ENCODE data around the gene TEX12. TPM values are rescaled to one million over a fixed set of nuclear protein-coding genes. Genes with fewer than 3 reads are reported as not detected.

TEX12 gene
- total and polyA plus RNA-seq, 11 donors = 0.27 to 0.57 (median 0.36) TPM; not detected in 8

DNA sequence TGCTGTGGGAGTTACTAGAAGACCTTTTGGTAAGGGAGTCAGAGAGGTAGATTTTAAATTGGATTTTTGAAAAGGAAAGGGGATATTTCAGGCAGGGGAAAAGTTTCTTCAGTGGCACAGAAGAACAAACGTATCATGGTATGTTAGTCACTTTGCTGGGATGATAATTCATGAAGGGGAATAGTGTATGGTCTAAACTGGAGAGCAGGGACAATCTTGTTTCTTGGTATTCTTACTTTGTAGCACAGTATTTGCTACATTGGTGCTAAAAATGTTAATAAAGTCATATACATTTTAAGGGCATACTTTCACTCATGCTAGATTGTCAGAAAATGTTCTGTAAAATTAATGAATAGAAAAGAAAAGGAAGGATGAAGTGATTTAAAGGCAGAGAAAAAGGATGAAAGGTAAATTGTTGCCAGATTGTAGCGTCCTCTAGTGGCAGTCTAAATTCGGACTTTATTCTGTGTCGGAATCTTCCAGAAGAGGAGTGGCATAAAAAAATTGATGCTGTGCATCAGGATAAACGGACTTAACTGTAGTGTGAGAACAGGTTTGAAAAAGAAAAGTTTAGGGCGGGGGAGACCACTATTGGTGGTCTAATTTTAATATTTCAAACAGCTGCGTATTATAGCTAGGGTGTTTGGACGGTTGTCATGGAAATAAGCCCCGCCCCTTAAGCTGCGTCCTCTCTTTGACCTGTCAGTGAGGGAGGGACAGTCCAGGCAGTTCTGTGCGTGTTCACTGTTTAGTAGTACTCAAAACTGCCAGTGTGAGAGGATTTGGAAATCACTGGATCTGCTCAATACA, 7.8 kb downstream of the TEX12 start, which contains the start of gene BCO2:
Gene BCO2 (plus strand): TSS at position 724 of the 810 bp plus-strand sequence. CDS start 90 bp downstream, outside the sequence.
- Histone ChIP-seq H3K9me3 (no peaks in the 10 kb centered on the region), H3K27ac (peak within 1 kb of the TSS; percentile 28 to 87 (median 78)), H3K27me3 (no peaks in the 10 kb centered on the region), H3K4me3 (peak within 1 kb of the TSS; percentile 21 to 62 (median 48)), H3K4me1 (peaks cover 0 to 25% (median 7%) of the 10 kb centered on the region in 12 donors), H3K36me3 (peaks cover 0 to 4% (median 0%) of the 10 kb centered on the region in 9 donors)
- ATAC-seq = peak; percentile 91 to 95 (median 94)
- TF ChIP-seq, protein P1, sequence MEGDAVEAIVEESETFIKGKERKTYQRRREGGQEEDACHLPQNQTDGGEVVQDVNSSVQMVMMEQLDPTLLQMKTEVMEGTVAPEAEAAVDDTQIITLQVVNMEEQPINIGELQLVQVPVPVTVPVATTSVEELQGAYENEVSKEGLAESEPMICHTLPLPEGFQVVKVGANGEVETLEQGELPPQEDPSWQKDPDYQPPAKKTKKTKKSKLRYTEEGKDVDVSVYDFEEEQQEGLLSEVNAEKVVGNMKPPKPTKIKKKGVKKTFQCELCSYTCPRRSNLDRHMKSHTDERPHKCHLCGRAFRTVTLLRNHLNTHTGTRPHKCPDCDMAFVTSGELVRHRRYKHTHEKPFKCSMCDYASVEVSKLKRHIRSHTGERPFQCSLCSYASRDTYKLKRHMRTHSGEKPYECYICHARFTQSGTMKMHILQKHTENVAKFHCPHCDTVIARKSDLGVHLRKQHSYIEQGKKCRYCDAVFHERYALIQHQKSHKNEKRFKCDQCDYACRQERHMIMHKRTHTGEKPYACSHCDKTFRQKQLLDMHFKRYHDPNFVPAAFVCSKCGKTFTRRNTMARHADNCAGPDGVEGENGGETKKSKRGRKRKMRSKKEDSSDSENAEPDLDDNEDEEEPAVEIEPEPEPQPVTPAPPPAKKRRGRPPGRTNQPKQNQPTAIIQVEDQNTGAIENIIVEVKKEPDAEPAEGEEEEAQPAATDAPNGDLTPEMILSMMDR (IDR thresholded peaks at IDR 0.05) = peak; percentile 60 to 85 (median 78)
- peak in 1 of 2 donors; percentile 50 for TF ChIP-seq POLR2A (IDR thresholded peaks at IDR 0.05)
- WGBS, 4 donors = 3 to 6% (median 4%) methylated on average over 11 of the region's 11 CpGs
- DNase-seq = peak; percentile 78 to 90 (median 86)
- intact Hi-C loops (cut with DNase I) = loop anchor here in 7 of 10 donors (2.0 to 10.0 kb wide), 4 partner anchors 58 to 63 kb away; no protein-coding TSS in a partner anchor

DNA sequence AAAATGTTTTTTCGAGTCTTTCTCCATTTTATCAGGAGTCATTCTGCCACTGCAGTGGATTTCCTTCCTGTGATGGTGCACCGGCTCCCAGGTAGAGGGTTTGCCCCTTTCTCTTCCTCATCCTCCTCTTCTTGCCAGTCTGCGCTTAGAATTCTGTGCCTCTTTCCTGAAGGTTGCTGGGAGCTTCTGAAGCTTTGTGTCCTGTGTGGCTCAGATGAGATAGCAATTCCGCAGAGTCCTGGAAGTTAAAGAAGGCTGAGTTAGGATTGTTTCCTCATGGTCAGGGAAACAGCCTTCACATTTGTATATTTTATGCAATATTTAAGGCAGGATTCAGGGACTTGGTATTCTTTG, 8.4 kb downstream of the TEX12 start:
- peak; percentile 44 to 60 (median 52) for ATAC-seq
- no peak for DNase-seq
- peak overlapping the region; percentile 21 to 62 (median 48) for H3K4me3 ChIP-seq
- H3K9me3 ChIP-seq = no peaks in the 10 kb centered on the region
- TF ChIP-seq, protein P1 (IDR thresholded peaks at IDR 0.05) = no peak
- no peak for TF ChIP-seq POLR2A (IDR thresholded peaks at IDR 0.05)
- peaks cover 0 to 26% (median 7%) of the 10 kb centered on the region in 12 donors for H3K4me1 ChIP-seq
- 3 to 11% (median 7%) methylated on average over 4 of the region's 4 CpGs for WGBS, 4 donors
- H3K27ac ChIP-seq = peak overlapping the region; percentile 28 to 87 (median 78)
- peaks cover 0 to 5% (median 0%) of the 10 kb centered on the region in 9 donors for H3K36me3 ChIP-seq
- H3K27me3 ChIP-seq = no peaks in the 10 kb centered on the region
- intact Hi-C loops (cut with DNase I) = loop anchor here in 5 of 10 donors (2.0 to 10.0 kb wide), 4 partner anchors 58 to 63 kb away; no protein-coding TSS in a partner anchor

- H3K27me3 ChIP-seq = no peaks in the 10 kb centered on the region
- WGBS, 4 donors = 51 to 67% (median 56%) methylated on average over 1 of the region's 1 CpG
- intact Hi-C loops (cut with DNase I) = loop anchor here in 4 of 10 donors (5.0 to 10.0 kb wide), 3 partner anchors 59 to 64 kb away; no protein-coding TSS in a partner anchor
- no peaks in the 10 kb centered on the region for H3K9me3 ChIP-seq
- H3K4me1 ChIP-seq = peaks cover 0 to 26% (median 7%) of the 10 kb centered on the region in 12 donors
- H3K27ac ChIP-seq = peak overlapping the region; percentile 28 to 87 (median 78)
- H3K4me3 ChIP-seq = peak overlapping the region; percentile 21 to 62 (median 48)
- peaks cover 0 to 5% (median 0%) of the 10 kb centered on the region in 9 donors for H3K36me3 ChIP-seq
- TF ChIP-seq, protein P1 (IDR thresholded peaks at IDR 0.05) = no peak
- TF ChIP-seq POLR2A (IDR thresholded peaks at IDR 0.05) = no peak
- no peak for DNase-seq
- ATAC-seq = peak in 3 of 4 donors; percentile 39 to 70 (median 61)
These were observed 8.9 kb downstream of the TEX12 start for GRCh38 chr11:112176077-112176476.

- no peak for DNase-seq
- no peak for TF ChIP-seq POLR2A (IDR thresholded peaks at IDR 0.05)
- H3K9me3 ChIP-seq = no peaks in the 10 kb centered on the region
- peak overlapping the region; percentile 0 to 62 (median 48) for H3K4me3 ChIP-seq
- peaks cover 0 to 26% (median 6%) of the 10 kb centered on the region in 12 donors for H3K4me1 ChIP-seq
- peak in 1 of 4 donors; percentile 6 for ATAC-seq
- H3K27ac ChIP-seq = peak overlapping the region in 8 of 12 donors; percentile 12 to 83 (median 74)
- intact Hi-C loops (cut with DNase I) = loop anchor here in 4 of 10 donors (5.0 to 10.0 kb wide), 3 partner anchors 60 to 65 kb away; no protein-coding TSS in a partner anchor
- WGBS, 4 donors = 57 to 69% (median 61%) methylated on average over 4 of the region's 4 CpGs
- H3K27me3 ChIP-seq = no peaks in the 10 kb centered on the region
- H3K36me3 ChIP-seq = peaks cover 0 to 5% (median 0%) of the 10 kb centered on the region in 9 donors
These were observed 10.4 kb downstream of the TEX12 start for GRCh38 chr11:112177589-112177988.
